Adrenal gland (tissue), 12 donors: ENCODE data around the gene ZCCHC14. TPM values are rescaled to one million over a fixed set of nuclear protein-coding genes. Genes with fewer than 3 reads are reported as not detected.
"Not testable (repeated sequence)": the region's sequence is repeated elsewhere in the genome, so short reads cannot be mapped to it uniquely, and the experiment has no call there.

ENCODE experiments used
- DNase-seq, 7 donors: peaks; one replicate each; pipeline ENCODE4 v3.0.0-alpha.2; 2019 to 2020
- H3K27ac ChIP-seq, 5 donors: fragments of 200-600 bp; sonication (generic) in 4 of 5; 1 replicate in 3 of 5; 2 replicates in 2 of 5; pipeline versions ENCODE4 v1.5.1 to v1.8.0; 2016 to 2020; ENCODE audit warnings: mild to moderate bottlenecking in 1 of 5
- H3K27me3 ChIP-seq: fragments of 200-600 bp; 2 replicates; pipeline ENCODE4 v1.8.0; 2021
- H3K36me3 ChIP-seq, 2 donors: fragments of 200-600 bp; replicated peaks in 1 of 2; 1 replicate in 1 of 2; 2 replicates in 1 of 2; pipeline versions ENCODE4 v1.5.1 to v1.8.0; 2018 to 2022
- H3K4me1 ChIP-seq, 2 donors: fragments of 200-600 bp; replicated peaks in 1 of 2; 1 replicate in 1 of 2; 2 replicates in 1 of 2; pipeline versions ENCODE4 v1.5.1 to v1.8.0; 2018 to 2021
- H3K4me3 ChIP-seq, 4 donors: fragments of 200-600 bp; sonication (generic) in 3 of 4; one replicate each; pipeline ENCODE4 v1.5.1; 2016 to 2018
- H3K9me3 ChIP-seq, 3 donors: fragments of 200-600 bp; sonication (generic) in 1 of 3; replicated peaks in 1 of 3; 1 replicate in 2 of 3; 2 replicates in 1 of 3; pipeline versions ENCODE4 v1.5.1 to v1.8.0; 2016 to 2021
- POLR2A ChIP-seq, 2 donors: fragments of 450-650 bp; IDR thresholded peaks; one replicate each; pipeline ENCODE4 v1.6.1; 2017; ENCODE audit warnings: antibody characterized with exemption in 2 of 2, mild to moderate bottlenecking in 2 of 2, moderate library complexity in 1 of 2
- WGBS, 4 donors: extraction: QIAGEN DNeasy Blood & Tissue Kit in 2 of 4; methylation state at CpG; one replicate each; pipeline versions ENCODE4 v1.1.5 to v1.1.7; 2013 to 2017; 5-methylcytosine and 5-hydroxymethylcytosine counted together
- intact Hi-C, 2 donors: fragments of 100-400 bp; cut with DNase I; formaldehyde crosslinking; loops; one replicate each; pipeline versions ENCODE4 v1.14.1 to v1.15.0; 2022 to 2023
- polyA plus RNA-seq, 3 donors: library from polyadenylated mRNA; stranded (reverse); fragments of 200-250 nt in 2 of 3; fragments of 350-450 nt in 1 of 3; fragmentation: Illumina TruSeq in 1 of 3; extraction: RNeasy Lipid Tissue Mini Kit (QIAGEN cat#74804) in 1 of 3; gene quantifications; one replicate each; pipeline ENCODE4 v1.2.3, GENCODE V29; 2013 to 2014
- total RNA-seq, 9 donors: library from RNA; depleted of rRNA in 4 of 9; stranded (reverse); fragments of >200 nt in 4 of 9; fragments of 120-200 nt in 1 of 9; fragmentation: NEBNext Ultra II Directional in 1 of 9; extraction: Animal tissue kit (Norgen Biotek cat#: 25700) in 1 of 9; gene quantifications; one replicate each; pipeline versions ENCODE4 v1.1.0 to v1.2.4, GENCODE V29; 2013 to 2023
- TF ChIP-seq, protein P1 (sequence below), 6 experiments: fragments of 450-650 bp in 4 of 6; fragments of 200-600 bp in 2 of 6; sonication (generic) in 1 of 6; IDR thresholded peaks; 1 replicate in 5 of 6; 2 replicates in 1 of 6; pipeline versions ENCODE4 v1.5.1 to v1.8.0; 2016 to 2021; ENCODE audit warnings: antibody characterized with exemption in 6 of 6, mild to moderate bottlenecking in 2 of 6, moderate library complexity in 1 of 6
- donor health status: healthy with polysubstance abuse.
- donor health status: Bipolar disorder and iron deficiency.
- donor health status: DM: yes; HTN: yes; CAD: no.
- donor health status: DM: no; HTN: no; CAD: no.
- donor health status: DM: no; HTN: no; CAD: no.
- donor health status: DM: yes; HTN: yes; CAD: no.

Gene ZCCHC14
- total and polyA plus RNA-seq, 12 donors: 10.6 to 49.8 (median 28.7) TPM

GRCh38 chr16:87382023-87382785 lies 110.6 kb downstream of the ZCCHC14 start:
- no peaks in the 10 kb centered on the region for H3K36me3 ChIP-seq
- H3K4me1 ChIP-seq: peaks cover 36 to 46% of the 10 kb centered on the region in 2 donors
- peak overlapping the region; percentile 3 to 96 (median 88) for H3K27ac ChIP-seq
- H3K4me3 ChIP-seq: peak overlapping the region in 2 of 4 donors; percentile 64 to 89
- TF ChIP-seq, protein P1, sequence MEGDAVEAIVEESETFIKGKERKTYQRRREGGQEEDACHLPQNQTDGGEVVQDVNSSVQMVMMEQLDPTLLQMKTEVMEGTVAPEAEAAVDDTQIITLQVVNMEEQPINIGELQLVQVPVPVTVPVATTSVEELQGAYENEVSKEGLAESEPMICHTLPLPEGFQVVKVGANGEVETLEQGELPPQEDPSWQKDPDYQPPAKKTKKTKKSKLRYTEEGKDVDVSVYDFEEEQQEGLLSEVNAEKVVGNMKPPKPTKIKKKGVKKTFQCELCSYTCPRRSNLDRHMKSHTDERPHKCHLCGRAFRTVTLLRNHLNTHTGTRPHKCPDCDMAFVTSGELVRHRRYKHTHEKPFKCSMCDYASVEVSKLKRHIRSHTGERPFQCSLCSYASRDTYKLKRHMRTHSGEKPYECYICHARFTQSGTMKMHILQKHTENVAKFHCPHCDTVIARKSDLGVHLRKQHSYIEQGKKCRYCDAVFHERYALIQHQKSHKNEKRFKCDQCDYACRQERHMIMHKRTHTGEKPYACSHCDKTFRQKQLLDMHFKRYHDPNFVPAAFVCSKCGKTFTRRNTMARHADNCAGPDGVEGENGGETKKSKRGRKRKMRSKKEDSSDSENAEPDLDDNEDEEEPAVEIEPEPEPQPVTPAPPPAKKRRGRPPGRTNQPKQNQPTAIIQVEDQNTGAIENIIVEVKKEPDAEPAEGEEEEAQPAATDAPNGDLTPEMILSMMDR (IDR thresholded peaks at IDR 0.05): no peak
- TF ChIP-seq POLR2A (IDR thresholded peaks at IDR 0.05): no peak
- DNase-seq: peak in 1 of 7 donors; percentile 16
- H3K27me3 ChIP-seq: no peaks in the 10 kb centered on the region
- 19 to 21% (median 19%) methylated on average over 17 of the region's 17 CpGs for WGBS, 4 donors
- H3K9me3 ChIP-seq: no peaks in the 10 kb centered on the region
- intact Hi-C loops: loop anchor here in 1 of 2 donors (5.0 kb wide), 1 partner anchor 55 kb away; no protein-coding TSS in a partner anchor

GRCh38 chr16:87380881-87381280 lies 111.9 kb downstream of the ZCCHC14 start:
- Histone ChIP-seq H3K27ac (peak overlapping the region; percentile 2 to 96 (median 88)), H3K27me3 (no peaks in the 10 kb centered on the region), H3K4me3 (peak overlapping the region in 1 of 4 donors; percentile 89), H3K9me3 (no peaks in the 10 kb centered on the region), H3K4me1 (peaks cover 46 to 57% of the 10 kb centered on the region in 2 donors), H3K36me3 (no peaks in the 10 kb centered on the region)
- 32 to 38% (median 34%) methylated on average over 4 of the region's 4 CpGs for WGBS, 4 donors
- intact Hi-C loops: loop anchor here in 1 of 2 donors (5.0 kb wide), 1 partner anchor 54 kb away; no protein-coding TSS in a partner anchor
- DNase-seq: peak in 1 of 7 donors; percentile 14
- TF ChIP-seq, protein P1 (IDR thresholded peaks at IDR 0.05): peak in 2 of 6 experiments; percentile 15 to 18
- no peak for TF ChIP-seq POLR2A (IDR thresholded peaks at IDR 0.05)

GRCh38 chr16:87380403-87380802 lies 112.4 kb downstream of the ZCCHC14 start:
- Histone ChIP-seq H3K4me3 (peak overlapping the region in 1 of 4 donors; percentile 89), H3K27me3 (no peaks in the 10 kb centered on the region), H3K9me3 (no peaks in the 10 kb centered on the region), H3K27ac (peak overlapping the region in 4 of 5 donors; percentile 2 to 96 (median 92)), H3K4me1 (peaks cover 51 to 62% of the 10 kb centered on the region in 2 donors), H3K36me3 (no peaks in the 10 kb centered on the region)
- intact Hi-C loops: loop anchor here in 1 of 2 donors (5.0 kb wide), 1 partner anchor 53 kb away; no protein-coding TSS in a partner anchor
- DNase-seq: peak in 1 of 7 donors; percentile 21
- 73 to 80% (median 77%) methylated on average over 10 of the region's 10 CpGs for WGBS, 4 donors
- no peak for TF ChIP-seq POLR2A (IDR thresholded peaks at IDR 0.05)
- TF ChIP-seq, protein P1 (IDR thresholded peaks at IDR 0.05): no peak

- 89 to 100% (median 90%) methylated on average over 1 to 3 of the region's 3 CpGs for WGBS, 4 donors
- intact Hi-C loops: not testable (repeated sequence)
These were observed 113.5 kb downstream of the ZCCHC14 start for GRCh38 chr16:87379312-87379752.

More at GRCh38 chr16:87379312-87379752, 113.5 kb downstream of the ZCCHC14 start:
- H3K36me3 ChIP-seq, H3K4me3 ChIP-seq, H3K27me3 ChIP-seq, H3K9me3 ChIP-seq: not testable (repeated sequence)
- Histone ChIP-seq H3K4me1 (peaks cover 50 to 59% of the 10 kb centered on the region in 2 donors), H3K27ac (peak overlapping the region in 1 of 5 donors; percentile 17)
- peak in 1 of 7 donors; percentile 13 for DNase-seq
